SH-SY5Y (cell line): ENCODE results near the gene UCN2.

ENCODE experiments used
- GATA2 ChIP-seq: IDR thresholded peaks from 2 replicates; pipeline ENCODE4 v1.6.1; 2011; ENCODE audit warnings: mild to moderate bottlenecking, low read depth, low read length
- GATA3 ChIP-seq: IDR thresholded peaks from 2 replicates; pipeline ENCODE4 v1.6.1; 2011; ENCODE audit warnings: low read depth, mild to moderate bottlenecking, low read length, moderate library complexity

UCN2 gene

DNA sequence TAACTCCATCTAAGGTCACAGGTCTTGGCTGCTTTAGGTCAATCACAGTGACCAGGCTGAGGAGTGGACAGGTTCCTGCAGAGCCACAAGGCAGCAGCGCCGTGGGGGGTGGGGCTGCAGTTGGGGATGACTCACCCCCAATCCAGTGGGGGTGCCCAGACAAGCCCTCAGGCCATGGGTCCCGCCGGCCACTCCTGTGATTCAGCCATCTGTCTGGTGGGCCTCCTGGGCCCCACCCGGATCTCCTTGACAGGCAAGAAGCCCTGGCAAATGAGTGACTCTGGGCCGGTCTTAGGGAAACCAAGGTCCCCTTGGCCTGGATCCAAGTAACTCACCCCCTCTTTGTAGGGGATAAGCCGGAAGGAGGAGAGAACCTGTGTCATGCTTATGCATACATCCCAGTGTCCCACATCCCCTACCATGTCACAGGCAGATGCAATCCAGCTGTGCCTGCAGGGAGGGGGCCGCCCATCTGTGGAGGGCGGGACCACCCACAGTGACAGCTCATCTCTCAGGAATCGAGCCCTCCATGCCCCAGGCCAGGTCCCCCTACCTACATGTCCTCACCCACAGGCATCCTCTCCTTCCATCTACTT is 32.0 kb upstream of the UCN2 start:
- TF ChIP-seq GATA2 (no peak), GATA3 (no peak)

DNA sequence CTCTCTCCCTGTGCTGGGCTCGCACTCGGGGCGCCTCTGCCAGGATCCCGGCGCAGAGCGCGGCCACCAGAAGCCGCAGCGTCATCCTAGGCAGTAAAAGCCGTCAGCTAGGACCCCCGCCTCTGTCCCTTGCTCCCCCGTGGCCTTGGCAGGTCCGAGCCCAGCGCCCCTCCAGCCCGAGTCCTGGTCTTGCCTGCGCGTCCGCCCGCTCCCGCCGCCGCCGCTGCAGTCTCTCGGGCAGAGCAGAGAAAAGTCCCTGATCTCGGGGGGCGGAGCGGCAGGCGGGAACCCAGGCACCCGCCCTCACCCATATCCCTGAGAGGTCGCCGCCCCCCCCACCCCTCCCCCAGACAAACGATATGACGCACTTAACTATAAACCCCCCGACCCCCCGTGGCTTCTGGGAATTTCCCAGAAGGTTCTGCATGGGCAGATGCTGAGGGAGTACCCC is 31.5 kb upstream of the UCN2 start, which contains the start of gene COL7A1:
COL7A1 (minus strand) TSS at position 255 of the 451 bp plus-strand sequence; CDS start at position 85, 170 bp downstream.
- TF ChIP-seq GATA3 = no peak
- no peak for TF ChIP-seq GATA2

- TF ChIP-seq GATA2 (no peak), GATA3 (no peak)
Measured at GRCh38 chr3:48594417-48595049, 31.0 kb upstream of the UCN2 start.

GRCh38 chr3:48593337-48593736 is 29.8 kb upstream of the UCN2 start:
- TF ChIP-seq GATA3 = no peak
- TF ChIP-seq GATA2 = no peak

GRCh38 chr3:48592519-48593087 is 29.0 kb upstream of the UCN2 start:
- TF ChIP-seq GATA2 (no peak), GATA3 (no peak)

GRCh38 chr3:48591886-48592518 is 28.4 kb upstream of the UCN2 start:
- no peak for TF ChIP-seq GATA2
- no peak for TF ChIP-seq GATA3

- no peak for TF ChIP-seq GATA2
- no peak for TF ChIP-seq GATA3
Measured at GRCh38 chr3:48591436-48591835, 27.9 kb upstream of the UCN2 start.

GRCh38 chr3:48588230-48588629 is 24.6 kb upstream of the UCN2 start:
- TF ChIP-seq GATA2 (no peak), GATA3 (no peak)

DNA sequence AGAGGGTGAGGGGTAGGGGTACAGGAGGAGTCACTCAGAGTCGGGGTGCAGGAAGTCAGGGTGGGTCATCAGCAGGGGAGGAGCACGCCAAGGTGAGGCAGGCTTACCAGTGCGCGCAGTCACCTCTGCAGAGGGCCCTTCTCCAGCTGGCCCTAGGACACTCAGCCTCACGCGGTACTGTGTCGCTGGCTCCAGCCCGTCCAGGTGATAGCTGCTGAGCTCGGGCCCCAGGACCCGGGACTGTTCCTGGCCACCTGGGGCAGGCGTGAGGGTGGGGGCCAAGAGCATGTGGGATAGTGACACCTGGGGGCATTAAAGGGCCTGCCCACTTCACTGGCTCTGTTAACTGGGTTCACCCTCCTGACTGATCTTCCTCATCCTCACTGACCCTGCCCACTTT is 24.1 kb upstream of the UCN2 start:
- TF ChIP-seq GATA3 (no peak), GATA2 (no peak)

DNA sequence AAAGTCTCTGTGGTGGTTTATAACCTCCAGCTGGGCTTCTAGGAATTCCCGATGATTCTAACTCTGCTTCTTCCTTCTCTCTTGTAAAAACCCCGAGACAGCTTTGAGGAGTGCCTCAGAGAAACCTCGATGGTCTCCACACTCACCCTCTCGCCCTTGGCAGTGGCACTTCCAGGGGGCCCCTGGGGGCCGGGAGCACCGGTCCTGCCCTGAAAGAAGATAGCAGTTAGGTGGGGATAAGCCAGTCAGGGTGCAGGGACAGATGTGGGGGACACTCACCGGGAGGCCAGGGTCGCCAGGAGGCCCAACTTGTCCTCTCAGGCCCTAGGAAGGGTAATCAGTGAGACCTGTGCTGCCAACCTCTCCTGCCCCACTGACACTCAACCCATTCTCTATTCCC is 21.8 kb upstream of the UCN2 start:
- TF ChIP-seq GATA2 = no peak
- TF ChIP-seq GATA3 = no peak

DNA sequence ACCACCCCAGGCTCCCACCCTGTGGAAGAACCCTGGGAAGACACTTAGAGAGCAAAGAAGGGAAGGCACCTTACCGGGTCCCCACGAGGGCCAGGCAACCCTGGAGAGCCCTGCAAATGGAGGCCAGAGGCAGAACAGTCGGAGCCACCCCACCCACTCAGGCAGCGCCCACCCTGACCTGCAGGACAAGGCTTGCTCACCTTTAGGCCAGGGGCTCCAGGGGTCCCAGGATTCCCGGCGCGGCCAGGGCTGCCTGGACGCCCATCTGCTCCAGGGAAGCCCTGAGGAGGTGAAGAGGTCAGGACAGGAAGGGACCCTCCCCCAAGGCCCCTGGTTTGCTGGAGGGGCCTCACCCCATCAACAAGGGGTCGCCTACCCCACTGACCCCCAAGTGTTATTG is 21.3 kb upstream of the UCN2 start:
- no peak for TF ChIP-seq GATA2
- TF ChIP-seq GATA3 = no peak

- TF ChIP-seq GATA3 = no peak
- TF ChIP-seq GATA2 = no peak
Measured at GRCh38 chr3:48581621-48582481, 18.3 kb upstream of the UCN2 start.

- TF ChIP-seq GATA2 (no peak), GATA3 (no peak)
Measured at GRCh38 chr3:48576647-48577046, 13.1 kb upstream of the UCN2 start.

DNA sequence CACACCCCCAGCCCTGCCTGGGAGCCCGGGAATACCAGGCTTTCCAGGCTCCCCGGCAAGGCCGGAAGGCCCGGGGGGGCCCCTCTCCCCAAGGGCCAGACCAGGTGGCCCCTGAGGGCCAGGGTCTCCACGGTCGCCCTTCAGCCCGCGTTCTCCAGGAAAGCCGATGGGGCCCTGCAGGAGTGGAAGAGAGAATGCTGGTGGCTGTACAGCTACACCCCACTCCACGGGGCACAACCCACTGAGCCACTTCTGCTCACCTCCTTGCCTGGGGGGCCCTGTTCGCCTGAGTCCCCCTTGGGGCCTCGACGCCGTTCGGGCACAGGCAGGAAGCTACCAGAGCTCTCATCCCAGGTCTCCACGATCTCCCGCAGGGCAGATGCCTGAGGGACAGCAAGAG is 11.8 kb upstream of the UCN2 start:
- no peak for TF ChIP-seq GATA3
- no peak for TF ChIP-seq GATA2
